H9 (cell line): ENCODE data around the gene SLC38A9. TPM values are rescaled to one million over a fixed set of nuclear protein-coding genes. Genes with fewer than 3 reads are reported as not detected.

ENCODE experiments used
- DNase-seq: peaks from one replicate; pipeline ENCODE4 v3.0.0-alpha.2; 2017
- H2AFZ ChIP-seq: one replicate; pipeline ENCODE4 v1.6.1; 2013; ENCODE audit warnings: mild to moderate bottlenecking, low read length, control low read depth, moderate library complexity
- H2AK5ac ChIP-seq: 2 replicates; pipeline ENCODE4 v1.6.1; 2013; ENCODE audit warnings: low read length, control low read depth, mixed read lengths; ENCODE audit not compliant: insufficient read length
- H2BK120ac ChIP-seq: one replicate; pipeline ENCODE4 v1.6.1; 2013; ENCODE audit warnings: low read depth, mild to moderate bottlenecking, low read length, control low read depth, inconsistent platforms; ENCODE audit not compliant: poor library complexity, severe bottlenecking
- H2BK12ac ChIP-seq: 2 replicates; pipeline ENCODE4 v1.6.1; 2013; ENCODE audit warnings: low read length, control low read depth, mixed read lengths, low read depth; ENCODE audit not compliant: insufficient read length
- H2BK15ac ChIP-seq: 2 replicates; pipeline ENCODE4 v1.6.1; 2013; ENCODE audit warnings: low read depth, low read length, control low read depth
- H2BK20ac ChIP-seq: one replicate; pipeline ENCODE4 v1.6.1; 2013; ENCODE audit warnings: low read depth, mild to moderate bottlenecking, low read length, control low read depth, inconsistent platforms; ENCODE audit not compliant: poor library complexity, severe bottlenecking
- H2BK5ac ChIP-seq: 2 replicates; pipeline ENCODE4 v1.6.1; 2013; ENCODE audit warnings: low read length, control low read depth, mixed read lengths; ENCODE audit not compliant: insufficient read length
- H3K14ac ChIP-seq: 2 replicates; pipeline ENCODE4 v1.6.1; 2013; ENCODE audit warnings: low read length, control low read depth; ENCODE audit not compliant: insufficient read depth
- H3K18ac ChIP-seq: 2 replicates; pipeline ENCODE4 v1.6.1; 2013; ENCODE audit warnings: low read depth, mild to moderate bottlenecking, mixed read lengths, low read length, control low read depth; ENCODE audit not compliant: insufficient read length
- H3K23ac ChIP-seq: 2 replicates; pipeline ENCODE4 v1.6.1; 2013; ENCODE audit warnings: low read length, control low read depth, mixed read lengths, low read depth; ENCODE audit not compliant: insufficient read length
- H3K23me2 ChIP-seq: 2 replicates; pipeline ENCODE4 v1.6.1; 2013; ENCODE audit warnings: low read depth, mild to moderate bottlenecking, mixed read lengths, low read length, control low read depth; ENCODE audit not compliant: insufficient read length, poor library complexity, severe bottlenecking
- H3K27ac ChIP-seq: 2 replicates; pipeline ENCODE4 v1.5.1; 2013; ENCODE audit warnings: low read length, control low read depth, mixed read lengths, low read depth; ENCODE audit not compliant: insufficient read length
- H3K27me3 ChIP-seq: 2 replicates; pipeline ENCODE4 v1.6.1; 2013; ENCODE audit warnings: low read length, control low read depth, inconsistent platforms; ENCODE audit not compliant: insufficient read depth
- H3K4ac ChIP-seq: 2 replicates; pipeline ENCODE4 v1.6.1; 2013; ENCODE audit warnings: low read depth, mild to moderate bottlenecking, control low read depth, inconsistent platforms, low read length, moderate library complexity
- H3K4me1 ChIP-seq: 2 replicates; pipeline ENCODE4 v1.6.1; 2013; ENCODE audit warnings: low read length, control low read depth, inconsistent platforms; ENCODE audit not compliant: insufficient read depth
- H3K4me2 ChIP-seq: 2 replicates; pipeline ENCODE4 v1.6.1; 2013; ENCODE audit warnings: low read length, control low read depth, mixed read lengths; ENCODE audit not compliant: insufficient read length, insufficient read depth
- H3K56ac ChIP-seq: 2 replicates; pipeline ENCODE4 v1.6.1; 2013; ENCODE audit warnings: low read depth, mild to moderate bottlenecking, mixed read lengths, low read length, control low read depth; ENCODE audit not compliant: insufficient read length
- H3K79me1 ChIP-seq: 2 replicates; pipeline ENCODE4 v1.6.1; 2013; ENCODE audit warnings: low read depth, mild to moderate bottlenecking, moderate library complexity, low read length, control low read depth, inconsistent platforms; ENCODE audit not compliant: insufficient read depth, poor library complexity, severe bottlenecking
- H3K79me2 ChIP-seq: 2 replicates; pipeline ENCODE4 v1.6.1; 2013; ENCODE audit warnings: low read length, control low read depth, inconsistent platforms; ENCODE audit not compliant: insufficient read depth
- H3K9ac ChIP-seq: 2 replicates; pipeline ENCODE4 v1.6.1; 2013; ENCODE audit warnings: low read length, control low read depth, mixed read lengths; ENCODE audit not compliant: insufficient read length; ENCODE audit errors: extremely low read depth
- H3K9me3 ChIP-seq: one replicate; pipeline ENCODE4 v1.6.1; 2013; ENCODE audit warnings: low read depth, low read length, inconsistent platforms; ENCODE audit not compliant: control insufficient read depth
- H3T11ph ChIP-seq: one replicate; pipeline ENCODE4 v1.6.1; 2013; ENCODE audit warnings: mild to moderate bottlenecking, low read length, control low read depth, inconsistent platforms
- H4K20me1 ChIP-seq: one replicate; pipeline ENCODE4 v1.6.1; 2013; ENCODE audit not compliant: control insufficient read depth, insufficient read length, insufficient read depth
- H4K5ac ChIP-seq: 2 replicates; pipeline ENCODE4 v1.6.1; 2013; ENCODE audit warnings: low read depth, mild to moderate bottlenecking, mixed read lengths, low read length, control low read depth; ENCODE audit not compliant: insufficient read length
- H4K8ac ChIP-seq: replicated peaks from 2 replicates; pipeline ENCODE4 v1.6.1; 2013; ENCODE audit warnings: low read length, control low read depth, mixed read lengths, low read depth; ENCODE audit not compliant: insufficient read length
- H4K91ac ChIP-seq: 2 replicates; pipeline ENCODE4 v1.6.1; 2013; ENCODE audit warnings: low read depth, mild to moderate bottlenecking, moderate library complexity, mixed read lengths, low read length, control low read depth; ENCODE audit not compliant: insufficient read length
- H3K27ac Mint-ChIP-seq, 3 experiments: 2 replicates in 2 of 3; 3 replicates in 1 of 3; pipeline ENCODE4 v1.8.0; 2020 to 2021; ENCODE audit warnings: mixed read lengths in 3 of 3, mild to moderate bottlenecking in 1 of 3, moderate library complexity in 1 of 3
- H3K27me3 Mint-ChIP-seq: 2 replicates; pipeline ENCODE4 v1.8.0; 2021; ENCODE audit warnings: low read depth, mild to moderate bottlenecking, moderate library complexity, mixed read lengths
- H3K36me3 Mint-ChIP-seq, 3 experiments: 2 replicates in 2 of 3; 3 replicates in 1 of 3; pipeline ENCODE4 v1.8.0; 2020 to 2021; ENCODE audit warnings: low read depth in 3 of 3, mixed read lengths in 3 of 3; ENCODE audit not compliant: insufficient read depth in 1 of 3
- H3K4me1 Mint-ChIP-seq, 2 experiments: 2 replicates each; pipeline ENCODE4 v1.8.0; 2020; ENCODE audit warnings: mixed read lengths in 2 of 2
- H3K4me3 Mint-ChIP-seq, 2 experiments: 2 replicates in 1 of 2; 3 replicates in 1 of 2; pipeline ENCODE4 v1.8.0; 2020 to 2021; ENCODE audit warnings: mild to moderate bottlenecking in 2 of 2, mixed read lengths in 2 of 2, moderate library complexity in 1 of 2
- H3K9me3 Mint-ChIP-seq, 2 experiments: 2 replicates in 1 of 2; 3 replicates in 1 of 2; pipeline ENCODE4 v1.8.0; 2020; ENCODE audit warnings: mild to moderate bottlenecking in 2 of 2, mixed read lengths in 2 of 2, moderate library complexity in 1 of 2
- CTCF ChIP-seq: fragments of 200-600 bp; sonication (generic); conservative IDR thresholded peaks from 3 replicates; pipeline ENCODE4 v1.8.0; 2021; ENCODE audit warnings: antibody characterized with exemption, mild to moderate bottlenecking
- WGBS: extraction: QIAGEN DNeasy Blood & Tissue Kit; methylation state at CpG from one replicate; pipeline ENCODE4 v1.1.7; 2013; ENCODE audit warnings: missing lambda C conversion rate, low lambda C conversion rate, mixed read lengths; ENCODE audit not compliant: insufficient read length; ENCODE audit errors: extremely low coverage; 5-methylcytosine and 5-hydroxymethylcytosine counted together
- total RNA-seq: library from RNA; stranded (reverse); gene quantifications from 2 replicates; pipeline ENCODE4 v1.2.1, GENCODE V29; 2021

Gene SLC38A9
- total RNA-seq, 1 experiment from 2014 or later = 48.5 TPM

GRCh38 chr5:55674340-55674739 is 37.8 kb downstream of the SLC38A9 start:
- Histone ChIP-seq H4K8ac (no peak overlapping the region), H2BK5ac (no peak overlapping the region), H3K4me1 (no peaks in the 10 kb centered on the region), H3T11ph (no peak overlapping the region), H2BK120ac (no peak overlapping the region), H3K79me2 (no peaks in the 10 kb centered on the region), H3K4me2 (no peak overlapping the region), H2AK5ac (no peak overlapping the region), H3K9me3 (no peaks in the 10 kb centered on the region), H2BK12ac (no peak overlapping the region), H2BK15ac (no peak overlapping the region), H3K14ac (no peak overlapping the region), H4K91ac (no peak overlapping the region), H2AFZ (no peak overlapping the region), H3K79me1 (no peaks in the 10 kb centered on the region), H4K20me1 (no peaks in the 10 kb centered on the region), H3K23ac (no peak overlapping the region), H3K27me3 (no peaks in the 10 kb centered on the region), H3K27ac (no peak overlapping the region), H3K18ac (no peak overlapping the region), H3K4ac (no peak overlapping the region), H3K9ac (no peak overlapping the region), H2BK20ac (no peak overlapping the region), H3K56ac (no peak overlapping the region), H3K23me2 (no peaks in the 10 kb centered on the region), H4K5ac (no peak overlapping the region)
- peaks cover 0 to 12% (median 10%) of the 10 kb centered on the region in 3 experiments for H3K36me3 Mint-ChIP-seq
- WGBS = no CpG with 5 or more reads among the region's 2 CpGs
- H3K27ac Mint-ChIP-seq = no peak overlapping the region
- no peaks in the 10 kb centered on the region for H3K27me3 Mint-ChIP-seq
- no peak overlapping the region for H3K4me3 Mint-ChIP-seq
- TF ChIP-seq CTCF = no peak
- DNase-seq = no peak
- no peaks in the 10 kb centered on the region for H3K9me3 Mint-ChIP-seq
- no peaks in the 10 kb centered on the region for H3K4me1 Mint-ChIP-seq
